CD4-positive, alpha-beta T cell (primary cell): ENCODE data around the gene CYP2J2. TPM values are rescaled to one million over a fixed set of nuclear protein-coding genes. Genes with fewer than 3 reads are reported as not detected.

ENCODE experiments used
- ATAC-seq: fragments of 200-7000 bp; cut with Tn5 transposase; one replicate; pipeline ENCODE4 v1.10.0; 2022; ENCODE audit warnings: mild to moderate bottlenecking; ENCODE audit not compliant: poor library complexity
- CTCF ChIA-PET: fragments of 350-600 bp; sonication (Branson Sonifier 250); formaldehyde crosslinking; loops from one replicate; lab custom pipeline; 2021; ENCODE audit warnings: antibody characterized with exemption, inconsistent platforms; lab: Charles Lee
- POLR2A ChIA-PET: fragments of 350-600 bp; sonication (Branson Sonifier 250); formaldehyde crosslinking; loops from one replicate; lab custom pipeline; 2021; ENCODE audit warnings: antibody characterized with exemption, inconsistent platforms; lab: Charles Lee
- DNase-seq, 14 experiments: peaks; one replicate each; pipeline ENCODE4 v3.0.0-alpha.2; 2013 to 2020; ENCODE audit warnings: mixed read lengths in 2 of 14
- H3K27ac ChIP-seq, 2 donors: one replicate each; pipeline versions ENCODE4 v1.5.1 to v1.7.0; 2013; ENCODE audit warnings: low read length in 2 of 2, low read depth in 1 of 2, mild to moderate bottlenecking in 1 of 2
- H3K27me3 ChIP-seq, 2 experiments: 1 replicate in 1 of 2; 2 replicates in 1 of 2; pipeline versions ENCODE4 v1.6.1 to v1.7.0; 2013; ENCODE audit warnings: low read length in 2 of 2, control low read depth in 1 of 2, mild to moderate bottlenecking in 1 of 2, moderate library complexity in 1 of 2; ENCODE audit not compliant: insufficient read depth in 2 of 2, control insufficient read depth in 1 of 2
- H3K36me3 ChIP-seq: one replicate; pipeline ENCODE4 v1.6.1; 2013; ENCODE audit warnings: low read length, control low read depth; ENCODE audit not compliant: insufficient read depth
- H3K4me1 ChIP-seq: one replicate; pipeline ENCODE4 v1.6.1; 2013; ENCODE audit warnings: low read length, control low read depth; ENCODE audit not compliant: insufficient read depth
- H3K4me3 ChIP-seq: one replicate; pipeline ENCODE4 v1.5.1; 2013; ENCODE audit warnings: mild to moderate bottlenecking, low read length, moderate library complexity
- H3K9me3 ChIP-seq, 2 experiments: 1 replicate in 1 of 2; 2 replicates in 1 of 2; pipeline versions ENCODE4 v1.6.1 to v1.7.0; 2013; ENCODE audit warnings: low read length in 2 of 2, mild to moderate bottlenecking in 2 of 2, control low read depth in 1 of 2, moderate library complexity in 1 of 2; ENCODE audit not compliant: control insufficient read depth in 1 of 2, insufficient read depth in 1 of 2
- H3K27ac Mint-ChIP-seq: one replicate; pipeline ENCODE4 v1.8.0; 2020; ENCODE audit warnings: mixed read lengths
- H3K27me3 Mint-ChIP-seq: one replicate; pipeline ENCODE4 v1.8.0; 2021; ENCODE audit warnings: mixed read lengths
- H3K36me3 Mint-ChIP-seq: one replicate; pipeline ENCODE4 v1.8.0; 2021; ENCODE audit warnings: low read depth, mixed read lengths
- H3K4me1 Mint-ChIP-seq: one replicate; pipeline ENCODE4 v1.8.0; 2021; ENCODE audit warnings: low read depth, mixed read lengths
- H3K4me3 Mint-ChIP-seq: one replicate; pipeline ENCODE4 v1.8.0; 2020; ENCODE audit warnings: mild to moderate bottlenecking, mixed read lengths
- H3K9me3 Mint-ChIP-seq: one replicate; pipeline ENCODE4 v1.8.0; 2020; ENCODE audit warnings: mixed read lengths
- intact Hi-C, 2 experiments: fragments of 100-400 bp; cut with DNase I in 1 of 2; cut with micrococcal nuclease in 1 of 2; formaldehyde crosslinking; loops; one replicate each; pipeline versions ENCODE4 v1.15.1 to v1.9.0; 2023 to 2025; cut with DNase I, micrococcal nuclease
- total RNA-seq, 174 experiments: library from RNA in 2 of 174; stranded (reverse) in 2 of 174; gene quantifications; one replicate each; pipeline ENCODE4 v1.2.3 and lab custom pipeline; 2021 to 2026
- TF ChIP-seq, protein P1 (sequence below): fragments of 200-600 bp; IDR thresholded peaks from one replicate; pipeline ENCODE4 v1.8.0; 2022; ENCODE audit warnings: antibody characterized with exemption, mild to moderate bottlenecking

The CYP2J2 gene
- total RNA-seq, 2 experiments from 2014 or later = 0.28 to 0.33 TPM

DNA sequence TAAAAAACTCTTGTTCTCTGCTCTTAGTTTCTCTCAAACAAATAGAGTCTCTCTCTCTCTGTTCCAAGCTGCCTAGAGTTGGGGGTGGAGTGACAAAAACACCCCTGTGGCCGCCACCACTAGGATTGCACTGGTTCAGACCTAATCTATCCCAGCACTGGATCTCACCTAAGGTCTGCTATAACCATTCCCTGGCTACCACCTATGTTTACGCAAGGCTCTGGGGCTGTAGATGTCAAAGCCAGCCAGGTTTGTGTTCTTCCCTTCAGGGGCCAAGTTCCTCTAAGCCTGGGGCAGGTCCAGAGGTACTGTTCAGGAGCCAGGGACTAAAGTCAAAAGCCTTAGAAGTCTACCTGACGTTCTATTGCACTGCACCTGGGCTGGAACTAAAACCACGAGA lies 12.8 kb upstream of the CYP2J2 start:
- H3K36me3 Mint-ChIP-seq = no peaks in the 10 kb centered on the region
- peaks cover 0 to 5% of the 10 kb centered on the region in 2 experiments for H3K9me3 ChIP-seq
- H3K27me3 ChIP-seq = peaks cover 0 to 4% of the 10 kb centered on the region in 2 experiments
- H3K36me3 ChIP-seq = no peaks in the 10 kb centered on the region
- peaks cover 6% of the 10 kb centered on the region for H3K9me3 Mint-ChIP-seq
- no peak overlapping the region for H3K4me3 ChIP-seq
- CTCF ChIA-PET = no interaction called here
- ATAC-seq = no peak
- POLR2A ChIA-PET = no interaction called here
- H3K4me3 Mint-ChIP-seq = no peak overlapping the region
- H3K27ac Mint-ChIP-seq = no peak overlapping the region
- TF ChIP-seq, protein P1, sequence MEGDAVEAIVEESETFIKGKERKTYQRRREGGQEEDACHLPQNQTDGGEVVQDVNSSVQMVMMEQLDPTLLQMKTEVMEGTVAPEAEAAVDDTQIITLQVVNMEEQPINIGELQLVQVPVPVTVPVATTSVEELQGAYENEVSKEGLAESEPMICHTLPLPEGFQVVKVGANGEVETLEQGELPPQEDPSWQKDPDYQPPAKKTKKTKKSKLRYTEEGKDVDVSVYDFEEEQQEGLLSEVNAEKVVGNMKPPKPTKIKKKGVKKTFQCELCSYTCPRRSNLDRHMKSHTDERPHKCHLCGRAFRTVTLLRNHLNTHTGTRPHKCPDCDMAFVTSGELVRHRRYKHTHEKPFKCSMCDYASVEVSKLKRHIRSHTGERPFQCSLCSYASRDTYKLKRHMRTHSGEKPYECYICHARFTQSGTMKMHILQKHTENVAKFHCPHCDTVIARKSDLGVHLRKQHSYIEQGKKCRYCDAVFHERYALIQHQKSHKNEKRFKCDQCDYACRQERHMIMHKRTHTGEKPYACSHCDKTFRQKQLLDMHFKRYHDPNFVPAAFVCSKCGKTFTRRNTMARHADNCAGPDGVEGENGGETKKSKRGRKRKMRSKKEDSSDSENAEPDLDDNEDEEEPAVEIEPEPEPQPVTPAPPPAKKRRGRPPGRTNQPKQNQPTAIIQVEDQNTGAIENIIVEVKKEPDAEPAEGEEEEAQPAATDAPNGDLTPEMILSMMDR = no peak
- H3K27me3 Mint-ChIP-seq = peaks cover 15% of the 10 kb centered on the region
- H3K27ac ChIP-seq = no peak overlapping the region
- DNase-seq = no peak
- intact Hi-C loops = no loop called here
- no peaks in the 10 kb centered on the region for H3K4me1 ChIP-seq
- no peaks in the 10 kb centered on the region for H3K4me1 Mint-ChIP-seq

DNA sequence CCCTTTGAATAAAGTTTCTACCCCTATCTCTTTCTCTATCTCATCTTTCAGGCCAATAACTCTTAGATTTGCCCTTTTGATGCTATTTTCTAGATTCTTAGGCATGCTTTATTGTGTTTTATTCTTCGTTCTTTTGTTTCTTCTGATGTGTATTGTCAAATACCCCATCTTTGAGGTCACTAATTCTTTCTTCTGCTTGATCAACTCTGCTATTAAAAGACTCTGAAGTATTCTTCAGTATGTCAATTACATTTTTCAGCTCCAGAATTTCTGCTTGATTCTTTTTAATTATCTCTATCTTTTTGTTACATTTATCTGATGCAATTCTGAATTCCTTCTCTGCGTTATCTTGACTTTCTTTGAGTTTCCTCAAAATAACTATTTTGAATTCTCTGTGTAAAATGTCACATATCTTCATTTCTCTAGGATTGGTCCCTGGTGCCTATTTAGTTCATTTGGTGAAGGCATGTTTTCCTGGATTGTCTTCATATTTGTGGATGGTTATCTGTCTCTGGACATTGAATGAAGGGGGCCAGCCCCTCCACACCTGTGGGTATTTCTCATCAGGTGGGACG lies 11.2 kb upstream of the CYP2J2 start:
- Histone ChIP-seq H3K36me3 (no peaks in the 10 kb centered on the region), H3K27ac (no peak overlapping the region), H3K27me3 (peaks cover 4 to 8% of the 10 kb centered on the region in 2 experiments), H3K4me3 (no peak overlapping the region), H3K9me3 (peaks cover 0 to 5% of the 10 kb centered on the region in 2 experiments), H3K4me1 (no peaks in the 10 kb centered on the region)
- peaks cover 23% of the 10 kb centered on the region for H3K27me3 Mint-ChIP-seq
- H3K36me3 Mint-ChIP-seq = no peaks in the 10 kb centered on the region
- H3K4me1 Mint-ChIP-seq = no peaks in the 10 kb centered on the region
- TF ChIP-seq, protein P1 = no peak
- peaks cover 6% of the 10 kb centered on the region for H3K9me3 Mint-ChIP-seq
- no peak overlapping the region for H3K4me3 Mint-ChIP-seq
- intact Hi-C loops = no loop called here
- ChIA-PET CTCF (no interaction called here), POLR2A (no interaction called here)
- no peak overlapping the region for H3K27ac Mint-ChIP-seq
- DNase-seq = no peak
- ATAC-seq = no peak

DNA sequence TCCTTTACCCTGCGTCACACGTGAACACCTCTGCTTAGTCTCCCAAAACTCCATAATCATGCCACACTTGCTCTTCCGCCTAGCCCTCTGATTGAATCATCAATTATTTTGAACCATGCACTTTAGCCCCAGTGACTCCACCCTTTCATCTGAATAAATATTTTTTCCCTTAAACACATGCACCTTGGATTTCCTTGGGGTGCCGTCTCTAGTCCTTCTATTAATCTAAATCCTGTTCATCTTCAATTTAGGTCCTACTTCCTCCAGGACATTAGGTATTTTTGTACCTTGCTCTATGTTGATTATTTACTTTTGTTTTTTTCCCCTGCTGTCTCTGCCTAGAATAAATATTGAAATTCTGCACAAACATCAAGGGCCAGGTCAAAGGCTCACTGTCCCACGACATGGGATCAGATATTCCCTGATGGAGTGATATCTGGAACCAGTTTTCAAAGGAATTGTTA lies 9.8 kb upstream of the CYP2J2 start:
- Mint-ChIP-seq H3K36me3 (no peaks in the 10 kb centered on the region), H3K4me3 (no peak overlapping the region), H3K4me1 (no peaks in the 10 kb centered on the region), H3K27me3 (peaks cover 28% of the 10 kb centered on the region), H3K27ac (no peak overlapping the region), H3K9me3 (peaks cover 6% of the 10 kb centered on the region)
- ChIA-PET POLR2A (no interaction called here), CTCF (interaction anchor here (0.6 kb wide), 1 partner anchor 1401 kb away, joined by 4 read pairs; no protein-coding TSS in a partner anchor)
- peaks cover 4 to 8% of the 10 kb centered on the region in 2 experiments for H3K27me3 ChIP-seq
- no peak for ATAC-seq
- intact Hi-C loops = no loop called here
- no peaks in the 10 kb centered on the region for H3K4me1 ChIP-seq
- TF ChIP-seq, protein P1 = no peak
- H3K27ac ChIP-seq = no peak overlapping the region
- no peak for DNase-seq
- H3K9me3 ChIP-seq = peaks cover 0 to 5% of the 10 kb centered on the region in 2 experiments
- no peak overlapping the region for H3K4me3 ChIP-seq
- H3K36me3 ChIP-seq = no peaks in the 10 kb centered on the region
